DND-41 (cell line): Measurements from ENCODE around the gene HCAR3.

Source experiments
- ATAC-seq: fragments of 200-7000 bp; cut with Tn5 transposase; 3 replicates; pipeline ENCODE4 v1.9.1; 2021; ENCODE audit warnings: low read depth; ENCODE audit not compliant: insufficient read depth
- DNase-seq: peaks from one replicate; pipeline ENCODE4 v3.0.0-alpha.2; 2020
- H2AFZ ChIP-seq: 2 replicates; pipeline ENCODE4 v1.6.0; 2012; ENCODE audit warnings: low read depth, low read length
- H3K27ac ChIP-seq: 2 replicates; pipeline ENCODE4 v1.5.1; 2012; ENCODE audit warnings: low read length, inconsistent platforms
- H3K27me3 ChIP-seq: fragments of 200-600 bp; sonication (generic); 2 replicates; pipeline ENCODE4 v1.6.0; 2012; ENCODE audit warnings: low read length, mild to moderate bottlenecking, inconsistent platforms; ENCODE audit not compliant: insufficient read depth, poor library complexity
- H3K36me3 ChIP-seq: 2 replicates; pipeline ENCODE4 v1.5.1; 2012; ENCODE audit warnings: low read length, inconsistent platforms; ENCODE audit not compliant: insufficient read depth
- H3K4me1 ChIP-seq: 2 replicates; pipeline ENCODE4 v1.5.1; 2012; ENCODE audit warnings: mild to moderate bottlenecking, low read length; ENCODE audit not compliant: insufficient read depth
- H3K4me2 ChIP-seq: 2 replicates; pipeline ENCODE4 v1.6.0; 2012; ENCODE audit warnings: mild to moderate bottlenecking, moderate library complexity, low read length, inconsistent platforms; ENCODE audit not compliant: insufficient read depth
- H3K4me3 ChIP-seq, 2 experiments: fragments of 200-600 bp in 1 of 2; shearing (Covaris generic) in 1 of 2; 2 replicates each; pipeline ENCODE4 v1.5.1; 2012 to 2016; ENCODE audit warnings: inconsistent platforms in 2 of 2, low read length in 2 of 2, mild to moderate bottlenecking in 2 of 2, low read depth in 1 of 2, moderate library complexity in 1 of 2
- H3K79me2 ChIP-seq: 2 replicates; pipeline ENCODE4 v1.6.0; 2012; ENCODE audit warnings: low read length, inconsistent platforms; ENCODE audit not compliant: insufficient read depth
- H3K9ac ChIP-seq: 2 replicates; pipeline ENCODE4 v1.6.0; 2012; ENCODE audit warnings: low read depth, mild to moderate bottlenecking, inconsistent platforms, low read length, moderate library complexity
- H3K9me3 ChIP-seq: 2 replicates; pipeline ENCODE4 v1.5.1; 2012; ENCODE audit warnings: low read length, moderate library complexity, mild to moderate bottlenecking, inconsistent platforms; ENCODE audit not compliant: insufficient read depth, severe bottlenecking
- H4K20me1 ChIP-seq: 2 replicates; pipeline ENCODE4 v1.6.0; 2012; ENCODE audit warnings: low read length; ENCODE audit not compliant: insufficient read depth
- EZH2 ChIP-seq: IDR thresholded peaks from 3 replicates; pipeline ENCODE4 v1.6.1; 2012; ENCODE audit warnings: borderline replicate concordance, low read depth, mild to moderate bottlenecking, moderate library complexity, low read length, inconsistent platforms; ENCODE audit not compliant: severe bottlenecking
- TF ChIP-seq, protein P1 (sequence below): IDR thresholded peaks from 2 replicates; pipeline ENCODE4 v1.5.1; 2012; ENCODE audit warnings: borderline replicate concordance, low read length, moderate library complexity, mild to moderate bottlenecking; ENCODE audit not compliant: poor library complexity, severe bottlenecking; ENCODE audit errors: extremely low read depth

HCAR3 gene

DNA sequence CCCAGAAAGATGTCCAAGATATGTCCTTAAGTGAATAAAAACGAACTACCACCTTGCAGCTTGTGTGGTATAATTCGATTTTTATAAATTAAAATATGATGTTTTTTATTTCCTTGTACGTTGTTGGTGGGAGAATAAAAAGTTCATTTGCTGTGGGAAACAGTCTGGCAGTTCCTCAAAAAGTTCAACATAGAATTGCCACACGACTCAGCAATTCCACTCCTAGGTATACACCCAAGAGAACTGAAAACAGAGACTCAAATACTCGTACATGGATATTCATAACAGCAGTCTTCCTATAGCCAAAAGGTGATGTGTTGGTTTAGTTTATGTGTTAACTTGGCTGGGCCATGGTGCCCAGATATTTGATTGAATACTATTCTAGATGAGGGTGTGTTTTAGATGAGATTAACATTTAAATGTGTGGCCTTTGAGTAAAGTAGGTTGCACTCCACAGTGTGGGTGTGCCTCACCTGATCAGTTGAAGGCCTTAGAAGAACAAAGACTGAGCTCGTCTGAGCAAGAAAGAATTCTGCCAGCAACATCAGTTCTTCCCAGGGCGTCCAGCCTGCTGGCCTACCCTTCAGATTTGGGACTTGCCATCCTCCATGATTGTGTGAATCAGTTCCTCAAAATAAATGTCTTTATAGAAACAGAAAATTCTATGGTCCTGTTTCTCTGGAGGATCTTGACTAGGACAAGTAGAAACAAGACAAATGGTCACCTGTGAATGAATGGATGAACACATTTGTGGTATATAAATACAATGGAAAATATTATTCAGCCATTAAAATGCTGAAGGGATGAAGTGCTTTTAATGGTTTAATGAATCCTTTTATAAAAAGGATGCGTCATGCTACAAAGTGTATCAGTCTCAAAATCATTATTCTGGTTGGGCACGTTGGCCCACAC is 30.9 kb upstream of the HCAR3 start:
- no peak overlapping the region for H2AFZ ChIP-seq
- DNase-seq (no peak), ATAC-seq (no peak)
- no peak overlapping the region for H3K9ac ChIP-seq
- no peaks in the 10 kb centered on the region for H3K27me3 ChIP-seq
- H3K4me3 ChIP-seq: no peak overlapping the region
- H3K36me3 ChIP-seq: no peaks in the 10 kb centered on the region
- peaks cover 14% of the 10 kb centered on the region for H3K4me1 ChIP-seq
- TF ChIP-seq, protein P1, sequence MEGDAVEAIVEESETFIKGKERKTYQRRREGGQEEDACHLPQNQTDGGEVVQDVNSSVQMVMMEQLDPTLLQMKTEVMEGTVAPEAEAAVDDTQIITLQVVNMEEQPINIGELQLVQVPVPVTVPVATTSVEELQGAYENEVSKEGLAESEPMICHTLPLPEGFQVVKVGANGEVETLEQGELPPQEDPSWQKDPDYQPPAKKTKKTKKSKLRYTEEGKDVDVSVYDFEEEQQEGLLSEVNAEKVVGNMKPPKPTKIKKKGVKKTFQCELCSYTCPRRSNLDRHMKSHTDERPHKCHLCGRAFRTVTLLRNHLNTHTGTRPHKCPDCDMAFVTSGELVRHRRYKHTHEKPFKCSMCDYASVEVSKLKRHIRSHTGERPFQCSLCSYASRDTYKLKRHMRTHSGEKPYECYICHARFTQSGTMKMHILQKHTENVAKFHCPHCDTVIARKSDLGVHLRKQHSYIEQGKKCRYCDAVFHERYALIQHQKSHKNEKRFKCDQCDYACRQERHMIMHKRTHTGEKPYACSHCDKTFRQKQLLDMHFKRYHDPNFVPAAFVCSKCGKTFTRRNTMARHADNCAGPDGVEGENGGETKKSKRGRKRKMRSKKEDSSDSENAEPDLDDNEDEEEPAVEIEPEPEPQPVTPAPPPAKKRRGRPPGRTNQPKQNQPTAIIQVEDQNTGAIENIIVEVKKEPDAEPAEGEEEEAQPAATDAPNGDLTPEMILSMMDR: no peak
- no peak for TF ChIP-seq EZH2
- no peaks in the 10 kb centered on the region for H4K20me1 ChIP-seq
- no peaks in the 10 kb centered on the region for H3K9me3 ChIP-seq
- H3K4me2 ChIP-seq: no peak overlapping the region
- H3K27ac ChIP-seq: no peak overlapping the region
- H3K79me2 ChIP-seq: no peaks in the 10 kb centered on the region

DNA sequence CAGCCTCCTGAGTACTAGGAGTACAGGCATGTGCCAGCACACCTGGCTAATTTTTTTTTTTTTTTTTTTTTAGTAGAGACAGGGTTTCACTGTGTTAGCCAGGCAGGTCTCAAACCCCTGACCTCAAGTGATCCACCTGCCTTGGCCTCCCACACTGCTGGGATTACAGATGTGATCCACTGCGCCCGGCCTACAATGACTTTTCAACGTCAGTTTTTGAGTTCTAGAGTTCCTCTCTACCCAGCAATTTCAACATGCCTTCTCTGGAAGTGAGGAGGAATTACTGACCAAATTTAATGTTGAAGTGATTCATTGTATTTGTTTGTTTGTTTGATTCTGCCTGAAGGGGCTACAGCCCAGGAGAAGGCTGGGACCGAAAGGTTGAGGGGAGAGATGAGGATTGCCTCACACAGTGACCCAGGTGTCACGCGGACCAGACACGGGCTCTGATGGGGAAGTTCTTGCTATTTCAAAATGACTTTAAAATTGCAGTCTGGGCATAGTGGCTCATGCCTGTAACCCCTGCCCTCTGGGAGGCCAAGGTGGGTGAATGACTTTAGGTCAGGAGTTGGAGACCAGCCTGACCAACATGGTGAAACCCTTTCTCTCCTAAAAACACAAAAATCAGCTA is 27.4 kb upstream of the HCAR3 start:
- no peak overlapping the region for H3K27ac ChIP-seq
- no peaks in the 10 kb centered on the region for H3K4me1 ChIP-seq
- no peaks in the 10 kb centered on the region for H3K36me3 ChIP-seq
- H2AFZ ChIP-seq: no peak overlapping the region
- H3K9ac ChIP-seq: no peak overlapping the region
- no peaks in the 10 kb centered on the region for H3K9me3 ChIP-seq
- H3K4me2 ChIP-seq: no peak overlapping the region
- H3K27me3 ChIP-seq: no peaks in the 10 kb centered on the region
- DNase-seq (no peak), ATAC-seq (no peak)
- TF ChIP-seq, protein P1: no peak
- TF ChIP-seq EZH2: no peak
- no peak overlapping the region for H3K4me3 ChIP-seq
- H3K79me2 ChIP-seq: no peaks in the 10 kb centered on the region
- H4K20me1 ChIP-seq: no peaks in the 10 kb centered on the region

DNA sequence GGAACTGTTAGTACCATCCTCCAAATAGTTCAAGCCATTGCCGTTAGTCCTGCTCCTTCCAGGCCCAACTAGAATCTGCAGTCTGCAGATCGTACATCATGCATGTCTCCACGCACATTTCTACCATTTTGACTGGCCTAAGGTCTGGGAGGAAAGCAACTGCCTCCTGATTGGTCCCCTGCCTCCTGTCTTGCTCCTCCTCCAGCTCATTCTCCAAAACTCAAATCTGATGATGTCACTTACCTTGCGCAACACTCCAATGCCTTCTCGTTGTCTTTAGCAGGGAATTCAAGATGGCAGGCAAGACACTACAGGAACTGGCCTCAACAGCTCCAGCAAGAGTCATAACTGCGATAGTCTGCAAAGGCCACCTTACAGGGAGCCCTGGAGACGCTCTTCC is 23.7 kb upstream of the HCAR3 start:
- no peaks in the 10 kb centered on the region for H3K27me3 ChIP-seq
- H3K9ac ChIP-seq: no peak overlapping the region
- ATAC-seq (no peak), DNase-seq (no peak)
- H3K9me3 ChIP-seq: no peaks in the 10 kb centered on the region
- H3K27ac ChIP-seq: no peak overlapping the region
- H3K4me1 ChIP-seq: no peaks in the 10 kb centered on the region
- H3K4me3 ChIP-seq: no peak overlapping the region
- H3K4me2 ChIP-seq: no peak overlapping the region
- no peaks in the 10 kb centered on the region for H4K20me1 ChIP-seq
- peak overlapping the region; percentile 54; the same call in 1 of the 2 replicates for H2AFZ ChIP-seq
- H3K79me2 ChIP-seq: no peaks in the 10 kb centered on the region
- TF ChIP-seq, protein P1: no peak
- TF ChIP-seq EZH2: no peak
- no peaks in the 10 kb centered on the region for H3K36me3 ChIP-seq
